ENCODE data around the gene CYB5D1.

GRCh38 chr17:7889166-7889955 is 31.6 kb downstream of the CYB5D1 start:
- TF ChIP-seq POLR2A (IDR thresholded peaks at IDR 0.05) (peak in 2 of 3 donors; percentile 32 to 45), CTCF (IDR thresholded peaks at IDR 0.05) (peak; percentile 18 to 90 (median 87))

Data from body of pancreas (tissue), 4 donors.